Measurements from ENCODE around the gene GLG1.

The GLG1 gene

GRCh38 chr16:74487634-74488495 lies 119.0 kb downstream of the GLG1 start:
- TF ChIP-seq, protein P1, sequence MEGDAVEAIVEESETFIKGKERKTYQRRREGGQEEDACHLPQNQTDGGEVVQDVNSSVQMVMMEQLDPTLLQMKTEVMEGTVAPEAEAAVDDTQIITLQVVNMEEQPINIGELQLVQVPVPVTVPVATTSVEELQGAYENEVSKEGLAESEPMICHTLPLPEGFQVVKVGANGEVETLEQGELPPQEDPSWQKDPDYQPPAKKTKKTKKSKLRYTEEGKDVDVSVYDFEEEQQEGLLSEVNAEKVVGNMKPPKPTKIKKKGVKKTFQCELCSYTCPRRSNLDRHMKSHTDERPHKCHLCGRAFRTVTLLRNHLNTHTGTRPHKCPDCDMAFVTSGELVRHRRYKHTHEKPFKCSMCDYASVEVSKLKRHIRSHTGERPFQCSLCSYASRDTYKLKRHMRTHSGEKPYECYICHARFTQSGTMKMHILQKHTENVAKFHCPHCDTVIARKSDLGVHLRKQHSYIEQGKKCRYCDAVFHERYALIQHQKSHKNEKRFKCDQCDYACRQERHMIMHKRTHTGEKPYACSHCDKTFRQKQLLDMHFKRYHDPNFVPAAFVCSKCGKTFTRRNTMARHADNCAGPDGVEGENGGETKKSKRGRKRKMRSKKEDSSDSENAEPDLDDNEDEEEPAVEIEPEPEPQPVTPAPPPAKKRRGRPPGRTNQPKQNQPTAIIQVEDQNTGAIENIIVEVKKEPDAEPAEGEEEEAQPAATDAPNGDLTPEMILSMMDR (IDR thresholded peaks at IDR 0.05; ENCODE audit: low read depth, low read length): no peak
- no peak for DNase-seq (ENCODE audit: extremely low read depth, low read depth)

DNA sequence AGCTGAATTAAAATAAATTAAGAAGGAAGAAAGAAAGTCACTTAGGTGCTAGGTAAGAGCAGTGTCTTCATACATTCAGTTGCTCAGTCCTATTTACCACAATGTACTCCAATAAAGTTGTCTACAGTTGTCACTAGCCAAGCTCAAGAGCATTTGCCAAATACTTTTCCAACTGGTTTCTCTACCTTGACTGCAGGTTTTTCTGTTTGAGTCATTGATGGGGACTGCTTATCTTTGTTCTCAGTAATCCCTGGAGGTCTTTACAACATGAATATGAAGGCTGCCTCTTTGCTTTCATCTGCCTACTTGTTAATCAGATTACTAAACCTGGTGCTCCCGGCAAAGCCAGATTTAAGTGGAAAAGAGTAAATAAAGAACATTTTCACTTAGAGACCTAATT lies 121.0 kb downstream of the GLG1 start:
- DNase-seq (ENCODE audit: extremely low read depth, low read depth): no peak
- TF ChIP-seq, protein P1 (IDR thresholded peaks at IDR 0.05; ENCODE audit: low read depth, low read length): no peak

- peak; percentile 11 for DNase-seq (ENCODE audit: extremely low read depth, low read depth)
- TF ChIP-seq, protein P1 (IDR thresholded peaks at IDR 0.05; ENCODE audit: low read depth, low read length): no peak
These were observed 126.5 kb downstream of the GLG1 start for GRCh38 chr16:74480150-74481029.

- TF ChIP-seq, protein P1 (IDR thresholded peaks at IDR 0.05; ENCODE audit: low read depth, low read length): no peak
- no peak for DNase-seq (ENCODE audit: extremely low read depth, low read depth)
These were observed 129.7 kb downstream of the GLG1 start for GRCh38 chr16:74477226-74477625.

GRCh38 chr16:74474416-74474815 lies 132.5 kb downstream of the GLG1 start:
- TF ChIP-seq, protein P1 (IDR thresholded peaks at IDR 0.05; ENCODE audit: low read depth, low read length): no peak
- no peak for DNase-seq (ENCODE audit: extremely low read depth, low read depth)

DNA sequence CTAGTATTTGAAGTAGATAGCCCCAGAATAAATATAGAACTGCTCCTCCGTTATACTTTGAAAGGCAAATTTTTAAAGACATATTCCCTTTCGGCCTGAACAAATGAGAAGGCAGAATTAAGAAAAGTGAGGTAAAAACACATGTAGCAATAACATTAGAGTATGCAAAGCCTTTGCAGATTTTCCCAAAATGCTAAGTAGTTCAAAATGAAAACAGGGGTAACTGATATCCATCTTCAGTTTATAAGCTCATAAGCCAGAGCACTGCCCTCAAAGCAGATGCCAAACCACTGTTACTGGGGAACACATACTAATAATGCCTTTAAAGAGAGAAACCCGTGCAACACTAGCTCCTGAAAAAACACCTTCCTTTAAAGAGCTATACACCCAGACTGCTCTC lies 134.4 kb downstream of the GLG1 start:
- DNase-seq (ENCODE audit: extremely low read depth, low read depth): no peak
- TF ChIP-seq, protein P1 (IDR thresholded peaks at IDR 0.05; ENCODE audit: low read depth, low read length): no peak

DNA sequence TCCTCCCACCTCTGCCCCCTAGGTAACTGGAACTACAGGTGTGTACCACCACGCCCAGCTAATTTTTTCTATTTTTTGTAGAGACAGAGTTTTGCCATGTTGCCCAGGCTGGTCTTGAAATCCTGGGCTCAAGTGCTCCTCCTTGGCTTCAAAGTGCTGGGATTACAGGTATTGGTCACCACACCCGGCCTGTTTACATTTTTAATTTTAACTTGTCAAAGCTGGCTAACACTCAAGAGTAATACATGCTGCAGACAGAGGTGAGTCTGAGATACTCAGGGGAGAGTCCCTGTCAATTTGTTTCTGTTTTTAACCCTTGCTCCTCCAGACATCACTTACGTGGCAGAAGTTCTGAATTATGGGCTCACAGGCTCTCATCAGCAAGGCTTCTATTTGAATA lies 134.9 kb downstream of the GLG1 start:
- no peak for DNase-seq (ENCODE audit: extremely low read depth, low read depth)
- TF ChIP-seq, protein P1 (IDR thresholded peaks at IDR 0.05; ENCODE audit: low read depth, low read length): no peak
